Measurements from ENCODE around the gene OR52E4.

GRCh38 chr11:5929571-5930368 is 49.3 kb downstream of the OR52E4 start:
- TF ChIP-seq CTCF (conservative IDR thresholded peaks at IDR 0.05 in 1 of 2, IDR thresholded peaks at IDR 0.05 in 1 of 2; ENCODE audit: low read depth in 1 of 2, low read length in 2 of 2) = no peak
- TF ChIP-seq EZH2 (IDR thresholded peaks at IDR 0.05; ENCODE audit: low read length, missing control alignments) = no peak
